SHP77 (cell line): Measurements from ENCODE around the gene GCNT2.
"Not testable (repeated sequence)": the region's sequence is repeated elsewhere in the genome, so short reads cannot be mapped to it uniquely, and the experiment has no call there.

Experiments used
- DNase-seq, 2 experiments: peaks; one replicate each; lab custom pipeline; 2025; lab: John Stamatoyannopoulos, UW

Gene GCNT2

GRCh38 chr6:10660431-10661191 is 139.5 kb downstream of the GCNT2 start:
- DNase-seq: not testable (repeated sequence)

GRCh38 chr6:10662207-10662606 is 141.1 kb downstream of the GCNT2 start:
- no peak for DNase-seq

GRCh38 chr6:10662742-10663141 is 141.6 kb downstream of the GCNT2 start:
- DNase-seq: no peak

- DNase-seq: not testable (repeated sequence)
These were observed 144.4 kb downstream of the GCNT2 start for GRCh38 chr6:10665595-10665994.

GRCh38 chr6:10668126-10668917 is 147.2 kb downstream of the GCNT2 start:
- no peak for DNase-seq

GRCh38 chr6:10676403-10676802 is 155.3 kb downstream of the GCNT2 start:
- DNase-seq: no peak

- no peak for DNase-seq
These were observed 157.3 kb downstream of the GCNT2 start for GRCh38 chr6:10678456-10678855.
